Naive B cell (primary cell): ENCODE results near the gene BAZ1B. TPM values are rescaled to one million over a fixed set of nuclear protein-coding genes. Genes with fewer than 3 reads are reported as not detected.
"Not testable (repeated sequence)": the region's sequence is repeated elsewhere in the genome, so short reads cannot be mapped to it uniquely, and the experiment has no call there.

Experiments used
- ATAC-seq, 2 donors: fragments of 150-1000 bp; cut with Tn5 transposase; 2 replicates each; pipeline ENCODE4 v1.10.0; 2021; ENCODE audit warnings: low read depth in 2 of 2, mild to moderate bottlenecking in 2 of 2, moderate library complexity in 2 of 2
- DNase-seq: peaks from one replicate; pipeline ENCODE4 v3.0.0; 2022
- H3K27ac Mint-ChIP-seq, 6 donors: one replicate each; pipeline ENCODE4 v1.8.0; 2020 to 2022; ENCODE audit warnings: mild to moderate bottlenecking in 6 of 6, mixed read lengths in 6 of 6, moderate library complexity in 5 of 6, inconsistent platforms in 2 of 6
- H3K27me3 Mint-ChIP-seq, 3 donors: one replicate each; pipeline ENCODE4 v1.8.0; 2021 to 2022; ENCODE audit warnings: mixed read lengths in 3 of 3, mild to moderate bottlenecking in 1 of 3
- H3K36me3 Mint-ChIP-seq, 2 donors: one replicate each; pipeline ENCODE4 v1.8.0; 2020 to 2022; ENCODE audit warnings: mixed read lengths in 2 of 2, inconsistent platforms in 1 of 2, mild to moderate bottlenecking in 1 of 2
- H3K4me1 Mint-ChIP-seq, 3 donors: one replicate each; pipeline ENCODE4 v1.8.0; 2020 to 2022; ENCODE audit warnings: mixed read lengths in 3 of 3, inconsistent platforms in 1 of 3, mild to moderate bottlenecking in 1 of 3, moderate library complexity in 1 of 3
- H3K4me3 Mint-ChIP-seq, 8 donors: one replicate each; pipeline ENCODE4 v1.8.0; 2020 to 2022; ENCODE audit warnings: mild to moderate bottlenecking in 8 of 8, mixed read lengths in 8 of 8, moderate library complexity in 8 of 8, inconsistent platforms in 2 of 8
- H3K9me3 Mint-ChIP-seq, 7 donors: one replicate each; pipeline ENCODE4 v1.8.0; 2020 to 2022; ENCODE audit warnings: mixed read lengths in 7 of 7, mild to moderate bottlenecking in 5 of 7, inconsistent platforms in 2 of 7, moderate library complexity in 1 of 7
- polyA plus RNA-seq, 6 donors: library from polyadenylated mRNA; unstranded; fragments of 300-500 nt; fragmentation: Illumina TruSeq; gene quantifications; one replicate each; pipeline ENCODE4 v1.2.3, GENCODE V29; 2021; ENCODE audit warnings: low read depth in 6 of 6

BAZ1B gene
- polyA plus RNA-seq: 10 to 100 TPM in 5 of 6 donors, 1 to 10 TPM in 1; 8.6 to 31.2 (median 13.5) TPM

- peak within 1 kb of the TSS; percentile 93 to 100 (median 98) for H3K27ac Mint-ChIP-seq
- peak within 1 kb of the TSS; percentile 85 to 100 (median 97) for H3K4me3 Mint-ChIP-seq
- ATAC-seq (peak; percentile 90), DNase-seq (peak; percentile 96)
- no peaks in the 10 kb centered on the region for H3K36me3 Mint-ChIP-seq
- H3K27me3 Mint-ChIP-seq: no peaks in the 10 kb centered on the region
- H3K4me1 Mint-ChIP-seq: peaks cover 51 to 69% (median 64%) of the 10 kb centered on the region in 3 donors
- peaks cover 0 to 4% (median 0%) of the 10 kb centered on the region in 7 donors for H3K9me3 Mint-ChIP-seq
These were observed at the start of gene BAZ1B for GRCh38 chr7:73522105-73522872. Gene BAZ1B, minus strand, starts transcription at chr7:73522293. Its CDS starts 360 bp downstream, at chr7:73521933.

DNA sequence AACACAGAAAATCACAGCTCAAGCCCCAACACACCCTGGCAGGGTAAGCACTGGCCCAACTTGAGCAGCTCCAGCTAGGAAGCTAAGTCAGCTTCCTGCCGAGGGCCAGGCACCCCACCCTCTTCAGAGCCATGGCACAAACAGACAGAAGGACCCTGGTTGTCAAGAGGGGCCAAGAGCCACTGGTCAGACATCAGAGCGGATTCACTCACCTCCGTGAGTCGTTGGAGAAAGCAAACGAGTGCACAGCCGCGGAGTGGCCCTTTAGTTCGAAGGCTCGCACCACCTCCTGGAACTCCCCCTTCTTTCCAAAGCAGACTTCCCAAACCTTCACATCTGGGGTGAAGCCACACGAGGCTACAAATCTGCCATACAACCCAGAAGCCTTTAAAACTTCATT lies 48.9 kb upstream of the BAZ1B start:
- Mint-ChIP-seq H3K36me3 (peaks cover 12 to 25% of the 10 kb centered on the region in 2 donors), H3K9me3 (no peaks in the 10 kb centered on the region), H3K4me1 (peaks cover 10 to 27% (median 20%) of the 10 kb centered on the region in 3 donors), H3K27me3 (no peaks in the 10 kb centered on the region), H3K27ac (no peak overlapping the region), H3K4me3 (no peak overlapping the region)
- ATAC-seq (no peak), DNase-seq (no peak)

DNA sequence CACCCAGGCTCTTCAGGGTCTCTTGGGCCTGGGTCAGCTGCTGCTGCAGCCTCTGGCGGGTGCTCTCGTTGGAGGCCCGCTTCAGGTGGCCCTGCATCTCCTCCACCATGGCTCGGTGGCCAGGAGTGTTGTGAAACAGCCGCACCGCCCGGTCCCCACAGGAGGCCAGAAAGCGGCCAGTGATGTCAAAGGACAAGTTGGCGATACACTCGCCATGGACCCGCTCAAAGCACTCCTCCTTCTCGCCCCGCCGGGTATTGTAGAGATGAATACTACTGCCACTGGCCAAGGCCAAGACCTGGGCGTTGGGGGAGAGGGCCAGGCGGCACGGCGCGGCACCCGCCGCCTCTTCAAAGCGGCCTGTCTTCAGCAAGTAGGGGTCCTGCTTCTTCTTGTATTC lies 48.4 kb upstream of the BAZ1B start:
- Mint-ChIP-seq H3K36me3 (peaks cover 12 to 25% of the 10 kb centered on the region in 2 donors), H3K27me3 (no peaks in the 10 kb centered on the region), H3K9me3 (no peaks in the 10 kb centered on the region), H3K4me1 (peaks cover 10 to 31% (median 25%) of the 10 kb centered on the region in 3 donors), H3K27ac (no peak overlapping the region), H3K4me3 (no peak overlapping the region)
- no peak for ATAC-seq
- DNase-seq: no peak

DNA sequence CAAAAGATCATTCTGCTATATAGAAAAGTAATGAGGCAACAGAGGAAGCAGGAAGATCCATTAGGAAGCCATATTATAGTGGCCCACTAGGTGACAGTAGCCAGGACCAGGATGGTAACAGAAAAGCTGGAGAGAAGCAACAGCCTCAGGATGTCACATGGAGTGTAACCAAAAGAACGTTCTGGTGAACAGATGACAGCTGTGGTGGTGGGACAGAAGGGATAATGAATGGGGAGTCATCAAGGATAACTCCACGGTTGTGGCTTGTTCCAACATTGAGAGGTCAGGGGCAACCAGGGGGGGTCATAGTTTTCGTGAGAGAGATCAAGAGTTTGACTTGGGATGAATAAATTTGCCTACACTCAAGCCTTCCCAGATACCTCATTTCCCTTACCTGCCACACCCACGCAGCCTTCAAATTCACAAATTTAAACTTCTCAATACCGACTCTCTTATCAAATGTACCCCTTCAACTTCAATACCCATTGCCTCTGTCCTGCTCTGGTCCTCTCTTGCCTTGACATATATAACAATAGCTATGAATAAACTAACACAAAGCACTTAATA lies 47.0 kb upstream of the BAZ1B start:
- peaks cover 8 to 19% of the 10 kb centered on the region in 2 donors for H3K36me3 Mint-ChIP-seq
- ATAC-seq (no peak), DNase-seq (no peak)
- peaks cover 5 to 28% (median 24%) of the 10 kb centered on the region in 3 donors for H3K4me1 Mint-ChIP-seq
- H3K27me3 Mint-ChIP-seq: no peaks in the 10 kb centered on the region
- H3K9me3 Mint-ChIP-seq: no peaks in the 10 kb centered on the region
- H3K4me3 Mint-ChIP-seq: peak overlapping the region in 1 of 8 donors; percentile 70
- peak overlapping the region in 1 of 6 donors; percentile 6 for H3K27ac Mint-ChIP-seq

- peaks cover 5 to 24% (median 22%) of the 10 kb centered on the region in 3 donors for H3K4me1 Mint-ChIP-seq
- no peaks in the 10 kb centered on the region for H3K9me3 Mint-ChIP-seq
- no peak overlapping the region for H3K4me3 Mint-ChIP-seq
- ATAC-seq (no peak), DNase-seq (no peak)
- no peaks in the 10 kb centered on the region for H3K27me3 Mint-ChIP-seq
- H3K36me3 Mint-ChIP-seq: peaks cover 8 to 13% of the 10 kb centered on the region in 2 donors
- peak overlapping the region in 4 of 6 donors; percentile 8 to 74 (median 34) for H3K27ac Mint-ChIP-seq
These were observed 46.0 kb upstream of the BAZ1B start for GRCh38 chr7:73567846-73568685.

DNA sequence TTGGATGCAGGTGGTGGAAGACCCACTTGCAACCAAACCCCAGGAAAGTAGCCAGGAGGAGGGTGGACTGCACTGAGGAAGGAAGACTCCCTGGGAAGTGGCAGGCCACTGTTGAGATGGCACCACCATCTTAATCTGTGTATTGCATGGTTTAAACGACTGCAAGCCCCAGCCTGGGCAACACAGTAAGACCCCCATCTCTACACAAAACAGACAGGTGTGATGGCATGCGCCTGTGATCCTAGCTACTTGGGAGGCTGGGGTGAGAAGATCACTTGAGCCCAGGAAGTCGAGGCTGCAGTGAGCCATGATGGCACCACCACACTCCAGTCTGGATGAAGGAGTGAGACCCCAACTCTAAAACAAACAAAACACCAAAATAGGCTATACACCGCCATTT lies 45.0 kb upstream of the BAZ1B start:
- H3K4me1 Mint-ChIP-seq: peaks cover 7 to 22% (median 16%) of the 10 kb centered on the region in 3 donors
- no peak overlapping the region for H3K27ac Mint-ChIP-seq
- H3K9me3 Mint-ChIP-seq: no peaks in the 10 kb centered on the region
- H3K27me3 Mint-ChIP-seq: peaks cover 0 to under 1% (median 0%) of the 10 kb centered on the region in 3 donors
- H3K4me3 Mint-ChIP-seq: peak overlapping the region in 1 of 8 donors; percentile 60
- ATAC-seq (no peak), DNase-seq (no peak)
- peaks cover 8 to 13% of the 10 kb centered on the region in 2 donors for H3K36me3 Mint-ChIP-seq

- H3K4me1 Mint-ChIP-seq: peaks cover 7 to 22% (median 16%) of the 10 kb centered on the region in 3 donors
- not testable (repeated sequence) for ATAC-seq, DNase-seq, H3K9me3 Mint-ChIP-seq, H3K27me3 Mint-ChIP-seq
- H3K36me3 Mint-ChIP-seq: peaks cover 8 to 13% of the 10 kb centered on the region in 2 donors
- H3K4me3 Mint-ChIP-seq: peak overlapping the region; percentile 59 to 91 (median 84)
- peak overlapping the region in 4 of 6 donors; percentile 8 to 82 (median 53) for H3K27ac Mint-ChIP-seq
These were observed 44.3 kb upstream of the BAZ1B start for GRCh38 chr7:73566431-73566830.

- H3K9me3 Mint-ChIP-seq: no peaks in the 10 kb centered on the region
- peaks cover 0 to 4% (median 0%) of the 10 kb centered on the region in 3 donors for H3K27me3 Mint-ChIP-seq
- no peak for DNase-seq
- peak overlapping the region; percentile 59 to 91 (median 84) for H3K4me3 Mint-ChIP-seq
- ATAC-seq: peak in 1 of 2 donors; percentile 41
- H3K36me3 Mint-ChIP-seq: peaks cover 8 to 13% of the 10 kb centered on the region in 2 donors
- H3K27ac Mint-ChIP-seq: peak overlapping the region in 3 of 6 donors; percentile 33 to 70 (median 36)
- peaks cover 7 to 22% (median 16%) of the 10 kb centered on the region in 3 donors for H3K4me1 Mint-ChIP-seq
These were observed 43.7 kb upstream of the BAZ1B start for GRCh38 chr7:73565675-73566340.

- DNase-seq (no peak), ATAC-seq (no peak)
- peak overlapping the region in 3 of 8 donors; percentile 46 to 79 (median 65) for H3K4me3 Mint-ChIP-seq
- no peaks in the 10 kb centered on the region for H3K9me3 Mint-ChIP-seq
- H3K27me3 Mint-ChIP-seq: peaks cover 0 to 4% (median 0%) of the 10 kb centered on the region in 3 donors
- peaks cover 16 to 26% (median 22%) of the 10 kb centered on the region in 3 donors for H3K4me1 Mint-ChIP-seq
- peak overlapping the region in 2 of 6 donors; percentile 29 to 79 for H3K27ac Mint-ChIP-seq
- no peaks in the 10 kb centered on the region for H3K36me3 Mint-ChIP-seq
These were observed 38.2 kb upstream of the BAZ1B start for GRCh38 chr7:73560109-73560835.

- peaks cover 18 to 33% (median 31%) of the 10 kb centered on the region in 3 donors for H3K4me1 Mint-ChIP-seq
These were observed 35.5 kb upstream of the BAZ1B start, which contains the start of gene BCL7B for GRCh38 chr7:73557397-73558257. Gene BCL7B, minus strand, starts transcription at chr7:73557690. Its CDS starts 112 bp downstream, at chr7:73557578.

DNA sequence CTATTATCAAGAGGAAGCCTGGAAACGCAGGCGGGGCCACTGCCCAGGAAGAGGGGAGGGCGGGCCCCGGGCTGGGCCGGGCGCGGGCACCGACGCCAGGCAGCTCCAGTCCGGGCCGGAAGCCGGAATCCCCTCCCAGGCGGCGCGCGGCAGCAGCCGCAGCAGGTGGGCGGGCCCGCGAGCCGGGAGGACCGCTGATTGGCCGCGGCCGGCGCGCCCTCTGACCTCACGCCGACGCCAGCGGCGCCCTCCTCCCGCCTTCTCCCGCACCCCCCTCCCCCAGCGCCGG lies 35.0 kb upstream of the BAZ1B start:
- DNase-seq (peak; percentile 90), ATAC-seq (peak; percentile 86 to 88)
- no peaks in the 10 kb centered on the region for H3K9me3 Mint-ChIP-seq

More at GRCh38 chr7:73557397-73558257, 35.5 kb upstream of the BAZ1B start, which contains the start of gene BCL7B:
- DNase-seq (peak; percentile 83), ATAC-seq (peak; percentile 59 to 65)
- Mint-ChIP-seq H3K27ac (peak within 1 kb of the TSS; percentile 93 to 99 (median 98)), H3K9me3 (no peaks in the 10 kb centered on the region), H3K36me3 (no peaks in the 10 kb centered on the region), H3K4me3 (peak within 1 kb of the TSS; percentile 84 to 95 (median 92)), H3K27me3 (peaks cover 0 to 4% (median 0%) of the 10 kb centered on the region in 3 donors)

More for the DNA sequence above, 35.0 kb upstream of the BAZ1B start:
- Mint-ChIP-seq H3K36me3 (no peaks in the 10 kb centered on the region), H3K4me3 (peak overlapping the region; percentile 84 to 94 (median 92)), H3K27ac (peak overlapping the region; percentile 92 to 99 (median 96)), H3K4me1 (peaks cover 17 to 33% (median 31%) of the 10 kb centered on the region in 3 donors), H3K27me3 (peaks cover 0 to 3% (median 0%) of the 10 kb centered on the region in 3 donors)
